Osteoblast (primary cell): ENCODE data around the gene SRSF12. TPM values are rescaled to one million over a fixed set of nuclear protein-coding genes. Genes with fewer than 3 reads are reported as not detected.

Experiments
- DNase-seq: peaks from one replicate; pipeline ENCODE4 v3.0.0; 2011; ENCODE audit warnings: low spot score, mixed read lengths; ENCODE audit not compliant: insufficient read length; ENCODE audit errors: missing footprints
- H2AFZ ChIP-seq: 2 replicates; pipeline ENCODE4 v1.6.0; 2011; ENCODE audit warnings: mild to moderate bottlenecking, low read length
- H3K27ac ChIP-seq: 2 replicates; pipeline ENCODE4 v1.5.1; 2011; ENCODE audit warnings: mild to moderate bottlenecking, low read depth, low read length, moderate library complexity
- H3K27me3 ChIP-seq: 2 replicates; pipeline ENCODE4 v1.6.0; 2012; ENCODE audit warnings: mild to moderate bottlenecking, control low read depth, inconsistent platforms, low read length, moderate library complexity; ENCODE audit not compliant: insufficient read depth
- H3K36me3 ChIP-seq: 2 replicates; pipeline ENCODE4 v1.5.1; 2011; ENCODE audit warnings: mild to moderate bottlenecking, low read length, control low read depth, moderate library complexity; ENCODE audit not compliant: insufficient read depth
- H3K4me1 ChIP-seq: 2 replicates; pipeline ENCODE4 v1.5.1; 2011; ENCODE audit warnings: mild to moderate bottlenecking, low read length, control low read depth, moderate library complexity; ENCODE audit not compliant: insufficient read depth
- H3K4me2 ChIP-seq: 2 replicates; pipeline ENCODE4 v1.6.0; 2011; ENCODE audit warnings: mild to moderate bottlenecking, low read length; ENCODE audit not compliant: insufficient read depth
- H3K4me3 ChIP-seq: fragments of 200-600 bp; sonication (generic); 3 replicates; pipeline ENCODE4 v1.5.1; 2012; ENCODE audit warnings: mild to moderate bottlenecking, low read length, inconsistent platforms; ENCODE audit not compliant: insufficient read depth
- H3K79me2 ChIP-seq: 2 replicates; pipeline ENCODE4 v1.6.0; 2012; ENCODE audit warnings: mild to moderate bottlenecking, low read length, control low read depth, inconsistent platforms; ENCODE audit not compliant: insufficient read depth
- H3K9me3 ChIP-seq: 2 replicates; pipeline ENCODE4 v1.5.1; 2011; ENCODE audit warnings: low read depth, low read length, control low read depth
- H4K20me1 ChIP-seq: 2 replicates; pipeline ENCODE4 v1.6.0; 2012; ENCODE audit warnings: mild to moderate bottlenecking, low read length, control low read depth; ENCODE audit not compliant: insufficient read depth
- total RNA-seq: library from RNA; depleted of rRNA; stranded (reverse); fragments of >200 nt; gene quantifications from 2 replicates; pipeline ENCODE4 v1.2.3, GENCODE V29; 2012
- TF ChIP-seq, protein P1 (sequence below): IDR thresholded peaks from 2 replicates; pipeline ENCODE4 v1.5.1; 2011; ENCODE audit warnings: mild to moderate bottlenecking, low read depth, low read length, moderate library complexity; ENCODE audit errors: extremely low read depth

The SRSF12 gene
- total RNA-seq, 1 donor: under 0.01 TPM

DNA sequence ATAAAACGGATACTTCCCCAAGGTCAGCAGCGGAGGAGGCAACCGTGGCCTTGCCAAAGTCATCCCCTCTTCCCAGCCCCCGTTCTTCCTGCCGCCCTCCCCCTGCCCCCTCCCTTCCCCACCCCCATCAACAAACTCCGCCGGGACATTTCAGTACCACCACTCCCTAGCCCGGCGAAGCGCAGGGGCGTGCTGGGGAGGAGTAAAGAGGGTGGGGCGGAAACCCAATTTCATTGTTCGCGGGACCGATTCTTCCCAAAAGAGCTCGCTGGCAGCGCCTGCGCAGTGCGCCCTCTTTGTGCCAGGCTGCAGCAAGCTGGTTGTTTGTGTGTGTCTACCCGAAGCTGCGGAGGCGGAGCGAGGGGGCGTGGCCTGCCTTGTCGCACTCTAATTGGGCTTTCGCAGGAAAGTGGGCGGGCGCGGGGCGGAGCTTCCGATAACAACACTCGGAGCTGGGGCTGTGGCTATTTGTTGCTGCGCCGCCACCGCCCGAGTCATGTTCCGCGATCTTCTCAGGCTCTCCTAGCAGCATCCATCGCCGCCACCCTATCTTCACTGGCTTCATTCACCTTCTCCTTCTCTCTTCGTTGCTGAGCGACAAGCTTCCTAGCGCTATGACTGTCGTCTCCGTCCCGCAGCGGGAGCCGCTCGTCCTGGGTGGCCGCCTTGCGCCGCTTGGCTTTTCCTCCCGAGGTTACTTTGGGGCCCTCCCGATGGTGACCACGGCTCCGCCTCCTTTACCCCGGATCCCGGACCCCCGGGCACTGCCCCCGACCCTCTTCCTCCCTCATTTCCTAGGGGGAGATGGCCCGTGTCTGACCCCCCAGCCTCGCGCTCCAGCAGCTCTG, 37.4 kb downstream of the SRSF12 start, which contains the start of gene PNRC1:
PNRC1 (plus strand) TSS at position 471 of the 848 bp plus-strand sequence; CDS start at position 615, 144 bp downstream.
- Histone ChIP-seq H3K27ac (peak within 1 kb of the TSS; percentile 96), H3K4me2 (peak within 1 kb of the TSS; percentile 86), H3K9me3 (no peaks in the 10 kb centered on the region), H3K79me2 (peaks cover 43% of the 10 kb centered on the region), H3K4me1 (peaks cover 12% of the 10 kb centered on the region), H3K4me3 (peak within 1 kb of the TSS; percentile 81), H2AFZ (peak within 1 kb of the TSS; percentile 79), H3K36me3 (peaks cover 19% of the 10 kb centered on the region), H3K27me3 (no peaks in the 10 kb centered on the region), H4K20me1 (peaks cover 28% of the 10 kb centered on the region)
- DNase-seq: peak; percentile 98
- TF ChIP-seq, protein P1, sequence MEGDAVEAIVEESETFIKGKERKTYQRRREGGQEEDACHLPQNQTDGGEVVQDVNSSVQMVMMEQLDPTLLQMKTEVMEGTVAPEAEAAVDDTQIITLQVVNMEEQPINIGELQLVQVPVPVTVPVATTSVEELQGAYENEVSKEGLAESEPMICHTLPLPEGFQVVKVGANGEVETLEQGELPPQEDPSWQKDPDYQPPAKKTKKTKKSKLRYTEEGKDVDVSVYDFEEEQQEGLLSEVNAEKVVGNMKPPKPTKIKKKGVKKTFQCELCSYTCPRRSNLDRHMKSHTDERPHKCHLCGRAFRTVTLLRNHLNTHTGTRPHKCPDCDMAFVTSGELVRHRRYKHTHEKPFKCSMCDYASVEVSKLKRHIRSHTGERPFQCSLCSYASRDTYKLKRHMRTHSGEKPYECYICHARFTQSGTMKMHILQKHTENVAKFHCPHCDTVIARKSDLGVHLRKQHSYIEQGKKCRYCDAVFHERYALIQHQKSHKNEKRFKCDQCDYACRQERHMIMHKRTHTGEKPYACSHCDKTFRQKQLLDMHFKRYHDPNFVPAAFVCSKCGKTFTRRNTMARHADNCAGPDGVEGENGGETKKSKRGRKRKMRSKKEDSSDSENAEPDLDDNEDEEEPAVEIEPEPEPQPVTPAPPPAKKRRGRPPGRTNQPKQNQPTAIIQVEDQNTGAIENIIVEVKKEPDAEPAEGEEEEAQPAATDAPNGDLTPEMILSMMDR: no peak

DNA sequence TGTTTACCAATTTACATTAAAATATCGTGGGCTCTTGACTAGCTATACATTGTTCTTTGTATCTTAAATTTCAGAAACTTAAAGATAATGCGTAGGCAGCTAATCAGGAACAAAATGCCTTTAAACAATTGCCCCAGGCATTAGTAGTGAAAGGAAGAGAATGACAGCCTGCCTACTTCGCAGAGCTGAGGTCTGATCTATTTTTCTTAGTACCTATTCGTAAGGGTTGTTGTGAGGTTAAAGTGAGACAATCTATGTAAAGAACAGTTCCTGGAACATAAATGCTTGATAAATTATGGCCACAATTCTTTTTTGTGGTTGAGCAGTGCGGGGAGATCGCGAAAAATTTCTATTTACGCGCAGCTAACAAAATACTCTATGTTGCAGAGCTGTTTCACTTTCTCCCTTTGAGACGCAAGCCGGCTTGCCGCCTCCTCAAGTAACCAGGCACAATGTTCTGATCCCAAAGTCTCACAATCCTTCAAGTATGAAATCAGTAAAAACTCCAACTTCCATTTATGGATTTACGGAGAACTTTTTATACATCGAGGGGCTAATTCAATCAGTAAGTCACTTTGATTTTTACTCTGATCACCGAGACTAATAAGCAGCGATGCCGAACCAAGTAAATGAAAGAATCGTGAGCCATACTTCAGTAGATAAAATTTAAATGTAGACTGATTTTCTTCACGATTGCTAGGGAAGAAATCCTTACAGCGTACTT, 38.2 kb downstream of the SRSF12 start:
- H3K4me3 ChIP-seq: peak overlapping the region; percentile 81
- peaks cover 11% of the 10 kb centered on the region for H3K36me3 ChIP-seq
- H3K27ac ChIP-seq: peak overlapping the region; percentile 96
- H3K4me1 ChIP-seq: peaks cover 12% of the 10 kb centered on the region
- H3K27me3 ChIP-seq: no peaks in the 10 kb centered on the region
- H2AFZ ChIP-seq: peak overlapping the region; percentile 79
- peaks cover 37% of the 10 kb centered on the region for H3K79me2 ChIP-seq
- peak overlapping the region; percentile 86 for H3K4me2 ChIP-seq
- no peaks in the 10 kb centered on the region for H3K9me3 ChIP-seq
- DNase-seq: peak; percentile 81
- peaks cover 20% of the 10 kb centered on the region for H4K20me1 ChIP-seq
- TF ChIP-seq, protein P1: no peak

DNA sequence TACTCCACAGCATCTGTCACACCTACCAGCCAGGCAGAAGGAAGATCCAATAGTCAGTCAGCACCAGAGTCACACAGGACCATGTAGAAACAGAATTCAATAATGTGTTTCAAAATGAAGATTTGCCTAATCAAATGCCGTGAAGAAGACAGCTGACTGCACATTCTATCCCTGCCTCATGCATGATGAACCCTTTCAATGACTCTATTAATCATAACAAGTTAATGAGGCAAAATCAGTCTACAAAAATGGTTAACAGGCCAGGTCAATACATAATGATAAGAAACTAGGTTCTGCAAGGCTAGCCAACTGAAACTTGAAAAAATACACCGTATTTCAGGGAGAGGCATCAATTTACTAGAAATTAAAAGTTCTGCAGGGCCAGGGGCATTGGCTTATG, 44.0 kb downstream of the SRSF12 start:
- TF ChIP-seq, protein P1: no peak
- Histone ChIP-seq H3K27me3 (peaks cover 5% of the 10 kb centered on the region), H3K36me3 (no peaks in the 10 kb centered on the region), H3K4me1 (no peaks in the 10 kb centered on the region), H2AFZ (no peak overlapping the region), H3K4me3 (no peak overlapping the region), H3K4me2 (no peak overlapping the region), H3K9me3 (no peaks in the 10 kb centered on the region), H3K27ac (no peak overlapping the region), H4K20me1 (no peaks in the 10 kb centered on the region), H3K79me2 (no peaks in the 10 kb centered on the region)
- DNase-seq: no peak
